Neural cell (in vitro differentiated cells): ENCODE results near the gene CNN3. TPM values are rescaled to one million over a fixed set of nuclear protein-coding genes. Genes with fewer than 3 reads are reported as not detected.

Source experiments
- H2AFZ ChIP-seq: fragments of 200-600, 300-800 bp; sonication (generic), shearing (Covaris generic); 2 replicates; pipeline ENCODE4 v1.6.0; 2014; ENCODE audit warnings: low read depth, mild to moderate bottlenecking, antibody characterized with exemption, low read length, moderate library complexity
- H3F3A ChIP-seq: fragments of 200-600 bp; shearing (Covaris generic); 2 replicates; pipeline ENCODE4 v1.6.1; 2016; ENCODE audit warnings: mild to moderate bottlenecking, moderate library complexity, mixed read lengths, antibody characterized with exemption, low read length; ENCODE audit not compliant: insufficient read depth, poor library complexity, severe bottlenecking
- H3K27ac ChIP-seq: fragments of 200-600, 300-800 bp; sonication (generic), shearing (Covaris generic); 2 replicates; pipeline ENCODE4 v1.5.1; 2014; ENCODE audit warnings: mild to moderate bottlenecking, low read length, moderate library complexity
- H3K27me3 ChIP-seq: fragments of 300-800, 200-600 bp; sonication (generic), shearing (Covaris generic); 2 replicates; pipeline ENCODE4 v1.6.0; 2014; ENCODE audit warnings: mild to moderate bottlenecking, low read depth, low read length, moderate library complexity; ENCODE audit not compliant: insufficient read depth
- H3K36me3 ChIP-seq: fragments of 300-800, 200-600 bp; sonication (generic), shearing (Covaris generic); 2 replicates; pipeline ENCODE4 v1.5.1; 2014; ENCODE audit warnings: mild to moderate bottlenecking, antibody characterized with exemption, low read length, moderate library complexity; ENCODE audit not compliant: insufficient read depth
- H3K4me2 ChIP-seq: fragments of 300-800, 200-600 bp; sonication (generic), shearing (Covaris generic); 2 replicates; pipeline ENCODE4 v1.6.0; 2014; ENCODE audit warnings: mild to moderate bottlenecking, low read length
- H3K4me3 ChIP-seq: fragments of 300-800, 200-600 bp; sonication (generic), shearing (Covaris generic); 2 replicates; pipeline ENCODE4 v1.5.1; 2014; ENCODE audit warnings: mild to moderate bottlenecking, low read length, moderate library complexity
- H3K79me2 ChIP-seq: fragments of 200-600 bp; shearing (Covaris generic); replicated peaks from 2 replicates; pipeline ENCODE4 v1.6.0; 2014; ENCODE audit warnings: mild to moderate bottlenecking, low read length, moderate library complexity; ENCODE audit not compliant: insufficient read depth
- H3K9ac ChIP-seq: fragments of 300-800, 200-600 bp; sonication (generic), shearing (Covaris generic); 2 replicates; pipeline ENCODE4 v1.6.1; 2016; ENCODE audit warnings: mild to moderate bottlenecking, low read length, mixed read lengths
- H3K9me2 ChIP-seq: fragments of 200-600 bp; shearing (Covaris generic); 2 replicates; pipeline ENCODE4 v1.6.1; 2016; ENCODE audit warnings: mild to moderate bottlenecking, low read length, mixed read lengths; ENCODE audit not compliant: insufficient read depth
- H3K9me3 ChIP-seq: fragments of 200-600, 300-800 bp; sonication (generic), shearing (Covaris generic); 2 replicates; pipeline ENCODE4 v1.6.1; 2016; ENCODE audit warnings: mild to moderate bottlenecking, mixed run types, low read length, moderate library complexity, mixed read lengths
- H4K20me1 ChIP-seq: fragments of 200-600 bp; shearing (Covaris generic); 2 replicates; pipeline ENCODE4 v1.6.1; 2016; ENCODE audit warnings: mild to moderate bottlenecking, mixed run types; ENCODE audit not compliant: insufficient read depth
- CTCF ChIP-seq: fragments of 450-650 bp; IDR thresholded peaks from 2 replicates; pipeline ENCODE4 v1.5.1; 2014; ENCODE audit warnings: antibody characterized with exemption, mild to moderate bottlenecking, moderate library complexity; ENCODE audit not compliant: poor library complexity, severe bottlenecking
- EP300 ChIP-seq: fragments of 450-650 bp; conservative IDR thresholded peaks from 2 replicates; pipeline ENCODE4 v1.6.1; 2014; ENCODE audit warnings: antibody characterized with exemption, mild to moderate bottlenecking, moderate library complexity; ENCODE audit not compliant: poor library complexity, severe bottlenecking
- EZH2 ChIP-seq: fragments of 200-600, 300-800 bp; shearing (Covaris generic), sonication (generic); IDR thresholded peaks from 2 replicates; pipeline ENCODE4 v1.6.1; 2014; ENCODE audit warnings: antibody characterized with exemption, low read length, borderline replicate concordance, mild to moderate bottlenecking; ENCODE audit not compliant: insufficient read depth, poor library complexity, severe bottlenecking
- MXI1 ChIP-seq: fragments of 450-650 bp; conservative IDR thresholded peaks from 2 replicates; pipeline ENCODE4 v1.6.1; 2014; ENCODE audit warnings: antibody characterized with exemption, mild to moderate bottlenecking; ENCODE audit not compliant: poor library complexity, severe bottlenecking
- POLR2AphosphoS5 ChIP-seq: IDR thresholded peaks from 2 replicates; pipeline ENCODE4 v1.6.1; 2012
- RAD21 ChIP-seq: fragments of 450-650 bp; conservative IDR thresholded peaks from 2 replicates; pipeline ENCODE4 v1.6.1; 2014; ENCODE audit warnings: antibody characterized with exemption, mild to moderate bottlenecking, moderate library complexity
- REST ChIP-seq: IDR thresholded peaks from 2 replicates; pipeline ENCODE4 v1.6.1; 2012; ENCODE audit warnings: borderline replicate concordance
- SMC3 ChIP-seq: fragments of 450-650 bp; conservative IDR thresholded peaks from 2 replicates; pipeline ENCODE4 v1.6.1; 2014; ENCODE audit warnings: antibody characterized with exemption, mild to moderate bottlenecking, moderate library complexity; ENCODE audit not compliant: poor library complexity
- TAF1 ChIP-seq: IDR thresholded peaks from 2 replicates; pipeline ENCODE4 v1.6.1; 2012; ENCODE audit warnings: low read depth
- polyA plus RNA-seq: library from polyadenylated mRNA; depleted of rRNA; stranded (reverse); fragments of >200 nt; gene quantifications from 2 replicates; pipeline ENCODE4 v1.2.3, GENCODE V29; 2014

Gene CNN3
- polyA plus RNA-seq, 1 donor from 2014 or later = 106 TPM

GRCh38 chr1:94925561-94926125 lies 1.3 kb downstream of the CNN3 start:
- no peaks in the 10 kb centered on the region for H3K9me2 ChIP-seq
- peaks cover 76% of the 10 kb centered on the region for H3K79me2 ChIP-seq
- H3K9ac ChIP-seq = peak overlapping the region; percentile 91
- H3K27ac ChIP-seq = peak overlapping the region; percentile 83
- H3K4me3 ChIP-seq = peak overlapping the region; percentile 94
- H3K36me3 ChIP-seq = peaks cover 4% of the 10 kb centered on the region
- H3F3A ChIP-seq = no peaks in the 10 kb centered on the region
- TF ChIP-seq MXI1 = no peak
- TF ChIP-seq SMC3 = no peak
- peak; percentile 17 for TF ChIP-seq EP300
- peak; percentile 56 for TF ChIP-seq REST
- TF ChIP-seq TAF1 = no peak
- TF ChIP-seq POLR2AphosphoS5 = peak; percentile 67
- TF ChIP-seq CTCF = peak; percentile 31
- H2AFZ ChIP-seq = peak overlapping the region; percentile 56
- H3K9me3 ChIP-seq = no peaks in the 10 kb centered on the region
- no peaks in the 10 kb centered on the region for H3K27me3 ChIP-seq
- H3K4me2 ChIP-seq = peak overlapping the region; percentile 83
- H4K20me1 ChIP-seq = no peaks in the 10 kb centered on the region

- Histone ChIP-seq H3K9ac (peak overlapping the region; percentile 91), H3K4me3 (peak overlapping the region; percentile 94), H3K27me3 (no peaks in the 10 kb centered on the region), H2AFZ (no peak overlapping the region), H3K27ac (peak overlapping the region; percentile 83), H4K20me1 (no peaks in the 10 kb centered on the region), H3K9me3 (no peaks in the 10 kb centered on the region), H3K36me3 (peaks cover 4% of the 10 kb centered on the region), H3F3A (no peaks in the 10 kb centered on the region), H3K4me2 (peak overlapping the region; percentile 83), H3K79me2 (peaks cover 83% of the 10 kb centered on the region), H3K9me2 (no peaks in the 10 kb centered on the region)
- TF ChIP-seq MXI1 = no peak
- no peak for TF ChIP-seq REST
- TF ChIP-seq RAD21 = no peak
- no peak for TF ChIP-seq EP300
- TF ChIP-seq TAF1 = no peak
- TF ChIP-seq EZH2 = no peak
- TF ChIP-seq CTCF = no peak
- TF ChIP-seq POLR2AphosphoS5 = no peak
- no peak for TF ChIP-seq SMC3
Observed at GRCh38 chr1:94925004-94925403, 1.9 kb downstream of the CNN3 start.
